Activated naive CD4-positive, alpha-beta T cell treated with anti-CD3 and anti-CD28 coated beads for 36 hours (primary cell): ENCODE measurements around the gene SYT15B. TPM values are rescaled to one million over a fixed set of nuclear protein-coding genes. Genes with fewer than 3 reads are reported as not detected.
"Not testable (repeated sequence)": the region's sequence is repeated elsewhere in the genome, so short reads cannot be mapped to it uniquely, and the experiment has no call there.

Experiments used
- CTCF ChIA-PET: fragments of 350-600 bp; sonication (Branson Sonifier 250); formaldehyde crosslinking; loops from one replicate; lab custom pipeline; 2021; ENCODE audit warnings: antibody characterized with exemption; lab: Charles Lee
- DNase-seq: peaks from one replicate; pipeline ENCODE4 v3.0.0-alpha.2; 2020
- H3K27ac Mint-ChIP-seq: one replicate; pipeline ENCODE4 v1.8.0; 2021; ENCODE audit warnings: mild to moderate bottlenecking, mixed read lengths
- H3K27me3 Mint-ChIP-seq: one replicate; pipeline ENCODE4 v1.8.0; 2021; ENCODE audit warnings: low read depth, mixed read lengths
- H3K36me3 Mint-ChIP-seq: one replicate; pipeline ENCODE4 v1.8.0; 2021; ENCODE audit warnings: low read depth, mixed read lengths
- H3K4me1 Mint-ChIP-seq: one replicate; pipeline ENCODE4 v1.8.0; 2021; ENCODE audit warnings: low read depth, mixed read lengths
- H3K4me3 Mint-ChIP-seq: one replicate; pipeline ENCODE4 v1.8.0; 2021; ENCODE audit warnings: mild to moderate bottlenecking, moderate library complexity, mixed read lengths
- H3K9me3 Mint-ChIP-seq: one replicate; pipeline ENCODE4 v1.8.0; 2021; ENCODE audit warnings: mixed read lengths
- intact Hi-C: fragments of 100-400 bp; cut with micrococcal nuclease; formaldehyde crosslinking; loops from one replicate; pipeline ENCODE4 v1.15.1; 2023
- total RNA-seq, 2 experiments: library from RNA; stranded (reverse); gene quantifications; one replicate each; pipeline ENCODE4 v1.2.3, GENCODE V29; 2021

SYT15B gene
- total RNA-seq, result under 1 TPM in 1 of 2 experiments, not detected in 1; 0.07 TPM

- intact Hi-C loops, H3K9me3 Mint-ChIP-seq, H3K27me3 Mint-ChIP-seq: not testable (repeated sequence)
Observed at GRCh38 chr10:47763554-47764175, at the start of gene SYT15B. Gene SYT15B (minus strand): TSS chr10:47763592. CDS start chr10:47762640, 952 bp downstream.

GRCh38 chr10:47779590-47779989 is 16.2 kb upstream of the SYT15B start:
- H3K36me3 Mint-ChIP-seq, H3K4me1 Mint-ChIP-seq, H3K27me3 Mint-ChIP-seq, CTCF ChIA-PET, DNase-seq, H3K27ac Mint-ChIP-seq, H3K4me3 Mint-ChIP-seq, intact Hi-C loops, H3K9me3 Mint-ChIP-seq: not testable (repeated sequence)

More at GRCh38 chr10:47763554-47764175, at the start of gene SYT15B:
- CTCF ChIA-PET, H3K27ac Mint-ChIP-seq, H3K4me3 Mint-ChIP-seq, H3K4me1 Mint-ChIP-seq, H3K36me3 Mint-ChIP-seq, DNase-seq: not testable (repeated sequence)

- H3K4me1 Mint-ChIP-seq, intact Hi-C loops, H3K36me3 Mint-ChIP-seq, CTCF ChIA-PET, H3K9me3 Mint-ChIP-seq, H3K27me3 Mint-ChIP-seq, H3K4me3 Mint-ChIP-seq, H3K27ac Mint-ChIP-seq: not testable (repeated sequence)
- DNase-seq, result peak; percentile 48
Observed at GRCh38 chr10:47775361-47776231, 12.2 kb upstream of the SYT15B start.

GRCh38 chr10:47770745-47771144 is 7.4 kb upstream of the SYT15B start:
- H3K36me3 Mint-ChIP-seq, H3K27me3 Mint-ChIP-seq, H3K27ac Mint-ChIP-seq, CTCF ChIA-PET, DNase-seq, H3K9me3 Mint-ChIP-seq, intact Hi-C loops, H3K4me1 Mint-ChIP-seq, H3K4me3 Mint-ChIP-seq: not testable (repeated sequence)

GRCh38 chr10:47768578-47769115 is 5.3 kb upstream of the SYT15B start:
- CTCF ChIA-PET, intact Hi-C loops: not testable (repeated sequence)

GRCh38 chr10:47768085-47768484 is 4.7 kb upstream of the SYT15B start:
- H3K9me3 Mint-ChIP-seq, H3K36me3 Mint-ChIP-seq, H3K27me3 Mint-ChIP-seq, DNase-seq, H3K27ac Mint-ChIP-seq, CTCF ChIA-PET, H3K4me1 Mint-ChIP-seq, H3K4me3 Mint-ChIP-seq, intact Hi-C loops: not testable (repeated sequence)

More at GRCh38 chr10:47768578-47769115, 5.3 kb upstream of the SYT15B start:
- not testable (repeated sequence) for H3K36me3 Mint-ChIP-seq, DNase-seq, H3K27ac Mint-ChIP-seq, H3K4me3 Mint-ChIP-seq, H3K4me1 Mint-ChIP-seq, H3K9me3 Mint-ChIP-seq, H3K27me3 Mint-ChIP-seq

- CTCF ChIA-PET, H3K27ac Mint-ChIP-seq, H3K9me3 Mint-ChIP-seq, intact Hi-C loops, H3K4me1 Mint-ChIP-seq, H3K4me3 Mint-ChIP-seq, H3K36me3 Mint-ChIP-seq, H3K27me3 Mint-ChIP-seq, DNase-seq: not testable (repeated sequence)
Observed at GRCh38 chr10:47767236-47767635, 3.8 kb upstream of the SYT15B start.

GRCh38 chr10:47765232-47765631 is 1.8 kb upstream of the SYT15B start:
- H3K4me3 Mint-ChIP-seq, H3K27me3 Mint-ChIP-seq, CTCF ChIA-PET, H3K36me3 Mint-ChIP-seq, DNase-seq, intact Hi-C loops, H3K9me3 Mint-ChIP-seq, H3K27ac Mint-ChIP-seq, H3K4me1 Mint-ChIP-seq: not testable (repeated sequence)

GRCh38 chr10:47762674-47763553 is 478 bp downstream of the SYT15B start:
- H3K4me3 Mint-ChIP-seq, H3K27ac Mint-ChIP-seq, H3K9me3 Mint-ChIP-seq, DNase-seq, H3K36me3 Mint-ChIP-seq, intact Hi-C loops, H3K4me1 Mint-ChIP-seq, H3K27me3 Mint-ChIP-seq, CTCF ChIA-PET: not testable (repeated sequence)

GRCh38 chr10:47758855-47759254 is 4.5 kb downstream of the SYT15B start:
- intact Hi-C loops, H3K27ac Mint-ChIP-seq, H3K27me3 Mint-ChIP-seq, H3K36me3 Mint-ChIP-seq, CTCF ChIA-PET, H3K4me3 Mint-ChIP-seq, H3K4me1 Mint-ChIP-seq, DNase-seq, H3K9me3 Mint-ChIP-seq: not testable (repeated sequence)

GRCh38 chr10:47756169-47756568 is 7.2 kb downstream of the SYT15B start:
- CTCF ChIA-PET, result not testable (repeated sequence)

GRCh38 chr10:47753871-47754270 is 9.5 kb downstream of the SYT15B start:
- not testable (repeated sequence) for H3K27ac Mint-ChIP-seq

More at GRCh38 chr10:47756169-47756568, 7.2 kb downstream of the SYT15B start:
- H3K4me3 Mint-ChIP-seq, H3K9me3 Mint-ChIP-seq, intact Hi-C loops, H3K27ac Mint-ChIP-seq, H3K36me3 Mint-ChIP-seq, H3K27me3 Mint-ChIP-seq, DNase-seq, H3K4me1 Mint-ChIP-seq: not testable (repeated sequence)

More at GRCh38 chr10:47753871-47754270, 9.5 kb downstream of the SYT15B start:
- H3K4me3 Mint-ChIP-seq, intact Hi-C loops, H3K36me3 Mint-ChIP-seq, CTCF ChIA-PET, H3K4me1 Mint-ChIP-seq, H3K9me3 Mint-ChIP-seq, H3K27me3 Mint-ChIP-seq, DNase-seq: not testable (repeated sequence)
